GM12878 (cell line): Measurements from ENCODE around the gene EXD1. TPM values are rescaled to one million over a fixed set of nuclear protein-coding genes. Genes with fewer than 3 reads are reported as not detected.
A peak's percentile ranks its signal among the peaks of the same experiment; 100 is the strongest.

Experiments used
- ASH2L ChIP-seq: fragments of 300-600, 200-600 bp; sonication (generic); IDR thresholded peaks from 2 replicates; pipeline ENCODE4 v1.6.1; 2017; ENCODE audit warnings: low read depth, mild to moderate bottlenecking, borderline replicate concordance
- EED ChIP-seq: sonication (generic); IDR thresholded peaks from 2 replicates; pipeline ENCODE4 v1.6.1; 2016; ENCODE audit warnings: antibody characterized with exemption, low read depth
- ESRRA ChIP-seq: IDR thresholded peaks from 2 replicates; pipeline ENCODE4 v1.6.1; 2012; ENCODE audit warnings: mild to moderate bottlenecking, low read length, improper control_type of control experiment
- GATAD2B ChIP-seq: fragments of 450-650 bp; conservative IDR thresholded peaks from 2 replicates; pipeline ENCODE4 v1.6.1; 2017; ENCODE audit warnings: low read depth, mild to moderate bottlenecking, moderate library complexity
- KDM1A ChIP-seq: fragments of 200-600 bp; sonication (generic); IDR thresholded peaks from 2 replicates; pipeline ENCODE4 v1.6.1; 2016; ENCODE audit warnings: borderline replicate concordance
- NR2F1 ChIP-seq: fragments of 450-650 bp; conservative IDR thresholded peaks from 2 replicates; pipeline ENCODE4 v1.6.1; 2017; ENCODE audit warnings: mild to moderate bottlenecking
- RELB ChIP-seq: fragments of 450-650 bp; IDR thresholded peaks from 2 replicates; pipeline ENCODE4 v1.6.1; 2017; ENCODE audit warnings: low read depth, mild to moderate bottlenecking, moderate library complexity
- SMAD1 ChIP-seq: fragments of 450-650 bp; IDR thresholded peaks from 2 replicates; pipeline ENCODE4 v1.6.1; 2018; ENCODE audit warnings: mild to moderate bottlenecking, low read depth; ENCODE audit not compliant: partially characterized antibody
- SMARCA5 ChIP-seq: fragments of 450-650 bp; IDR thresholded peaks from 2 replicates; pipeline ENCODE4 v1.6.1; 2017; ENCODE audit warnings: mild to moderate bottlenecking
- SRF ChIP-seq, 2 experiments: IDR thresholded peaks; 2 replicates each; pipeline ENCODE4 v1.6.1; 2011; ENCODE audit warnings: low read depth in 2 of 2, low read length in 2 of 2, mild to moderate bottlenecking in 1 of 2, moderate library complexity in 1 of 2
- STAT1 ChIP-seq: fragments of 450-650 bp; conservative IDR thresholded peaks from 2 replicates; pipeline ENCODE4 v1.6.1; 2014; ENCODE audit warnings: antibody characterized with exemption, mild to moderate bottlenecking
- TCF12 ChIP-seq: IDR thresholded peaks from 2 replicates; pipeline ENCODE4 v1.6.1; 2011; ENCODE audit warnings: low read depth, mild to moderate bottlenecking, low read length
- TCF3 ChIP-seq: IDR thresholded peaks from 2 replicates; pipeline ENCODE4 v1.6.1; 2012; ENCODE audit warnings: low read depth, mild to moderate bottlenecking, low read length, borderline replicate concordance; ENCODE audit not compliant: insufficient read depth
- ZNF592 ChIP-seq: fragments of 450-650 bp; IDR thresholded peaks from 2 replicates; pipeline ENCODE4 v1.6.1; 2017; ENCODE audit warnings: mild to moderate bottlenecking, moderate library complexity
- ZSCAN29 ChIP-seq: fragments of 450-650 bp; IDR thresholded peaks from 2 replicates; pipeline ENCODE4 v1.6.1; 2017; ENCODE audit warnings: mild to moderate bottlenecking, moderate library complexity
- polyA plus RNA-seq, 11 experiments: library from polyadenylated mRNA; depleted of rRNA in 4 of 11; unstranded in 6 of 11; stranded (reverse) in 5 of 11; fragments of >200 nt; fragmentation: Nextera tagmentation in 4 of 11; fragmentation: Illumina TruSeq in 1 of 11; extraction: Ambion mirVana in 4 of 11; extraction: Trizol in 1 of 11; gene quantifications; 1 replicate in 1 of 11; 2 replicates in 10 of 11; pipeline versions ENCODE4 v1.2.1 to v1.2.3, GENCODE V29; 2011 to 2016; ENCODE audit warnings: inconsistent platforms in 2 of 11, missing spikeins in 2 of 11, low read depth in 1 of 11
- total RNA-seq, 4 experiments: library from RNA; depleted of rRNA in 3 of 4; stranded (reverse); fragments of >200 nt in 3 of 4; fragmentation: Illumina TruSeq in 1 of 4; extraction: Trizol in 1 of 4; gene quantifications; 2 replicates each; pipeline versions ENCODE4 v1.2.1 to v1.2.3, GENCODE V29; 2013 to 2021
- TF ChIP-seq, protein P1 (sequence below): IDR thresholded peaks from 2 replicates; pipeline ENCODE4 v1.6.1; 2011; ENCODE audit warnings: low read depth, mild to moderate bottlenecking, low read length, moderate library complexity, borderline replicate concordance; ENCODE audit errors: extremely low read depth
- TF ChIP-seq, protein P2 (sequence below): IDR thresholded peaks from 2 replicates; pipeline ENCODE4 v1.6.1; 2012; ENCODE audit warnings: low read depth, low read length, improper control_type of control experiment
- TF ChIP-seq, protein P3 (sequence below): IDR thresholded peaks from 2 replicates; pipeline ENCODE4 v1.6.1; 2011; ENCODE audit warnings: borderline replicate concordance, low read depth, mild to moderate bottlenecking, moderate library complexity, low read length; ENCODE audit not compliant: insufficient read depth, poor library complexity, severe bottlenecking
- TF ChIP-seq, protein P4 (sequence below): fragments of 150-350 bp; IDR thresholded peaks from 2 replicates; pipeline ENCODE4 v1.6.1; 2014; ENCODE audit warnings: mild to moderate bottlenecking, low read depth, low read length

Gene EXD1
- total and polyA plus RNA-seq, 10 of the 15 experiments (the other 5 are each of a cell fraction or from before 2014, with no cell fraction given), result 0.19 TPM; not detected in 9

DNA sequence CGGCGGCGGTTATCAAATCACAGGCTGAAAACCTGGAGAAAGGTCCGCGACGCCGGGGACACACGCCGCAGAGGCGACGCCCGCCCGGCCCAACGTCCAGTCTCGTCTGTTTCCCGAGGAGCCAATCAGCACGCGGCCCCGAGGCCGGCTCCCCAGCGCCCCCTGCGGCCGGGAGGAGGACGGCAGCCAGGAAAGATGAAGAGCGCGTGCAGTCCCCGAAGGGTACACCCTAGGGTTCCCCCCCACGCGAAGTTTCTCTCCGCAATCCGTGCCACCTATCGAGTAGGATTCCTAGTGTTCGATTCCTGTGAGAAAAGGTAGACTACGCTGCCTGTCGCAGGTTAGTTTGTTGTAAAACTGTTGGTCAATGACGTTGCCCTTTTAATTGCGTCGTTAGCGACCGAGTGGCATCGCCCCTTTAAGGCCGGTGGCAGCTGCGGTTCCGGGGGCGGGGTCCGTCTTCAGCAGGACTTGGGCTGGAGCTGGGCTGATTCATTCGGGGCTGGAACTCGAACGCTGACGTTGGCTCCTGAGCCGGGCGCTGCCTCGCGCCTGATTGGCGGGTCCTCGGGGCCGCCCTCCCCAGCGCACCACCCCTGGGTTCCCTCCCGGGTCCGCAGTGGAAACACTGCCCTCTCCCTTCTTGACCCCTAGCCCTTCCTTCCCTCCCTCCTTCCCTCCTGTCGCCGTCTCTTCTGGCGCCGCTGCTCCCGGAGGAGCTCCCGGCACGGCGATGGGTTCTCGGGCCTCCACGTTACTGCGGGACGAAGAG is at the start of gene EXD1, which contains the start of gene CHP1 (continued):
- peak; percentile 80 for TF ChIP-seq GATAD2B
- TF ChIP-seq ESRRA, result no peak
- TF ChIP-seq, protein P1, sequence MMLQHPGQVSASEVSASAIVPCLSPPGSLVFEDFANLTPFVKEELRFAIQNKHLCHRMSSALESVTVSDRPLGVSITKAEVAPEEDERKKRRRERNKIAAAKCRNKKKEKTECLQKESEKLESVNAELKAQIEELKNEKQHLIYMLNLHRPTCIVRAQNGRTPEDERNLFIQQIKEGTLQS, result no peak
- no peak; the same call in 1 of the 2 replicates for TF ChIP-seq ZNF592
- peak; percentile 69; the same call in 1 of the 2 replicates for TF ChIP-seq TCF12
- no peak for TF ChIP-seq ZSCAN29
- TF ChIP-seq, protein P2, sequence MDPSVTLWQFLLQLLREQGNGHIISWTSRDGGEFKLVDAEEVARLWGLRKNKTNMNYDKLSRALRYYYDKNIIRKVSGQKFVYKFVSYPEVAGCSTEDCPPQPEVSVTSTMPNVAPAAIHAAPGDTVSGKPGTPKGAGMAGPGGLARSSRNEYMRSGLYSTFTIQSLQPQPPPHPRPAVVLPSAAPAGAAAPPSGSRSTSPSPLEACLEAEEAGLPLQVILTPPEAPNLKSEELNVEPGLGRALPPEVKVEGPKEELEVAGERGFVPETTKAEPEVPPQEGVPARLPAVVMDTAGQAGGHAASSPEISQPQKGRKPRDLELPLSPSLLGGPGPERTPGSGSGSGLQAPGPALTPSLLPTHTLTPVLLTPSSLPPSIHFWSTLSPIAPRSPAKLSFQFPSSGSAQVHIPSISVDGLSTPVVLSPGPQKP, result peak; percentile 53
- TF ChIP-seq ASH2L, result peak; percentile 23; the same call in 1 of the 2 replicates
- TF ChIP-seq, protein P3, sequence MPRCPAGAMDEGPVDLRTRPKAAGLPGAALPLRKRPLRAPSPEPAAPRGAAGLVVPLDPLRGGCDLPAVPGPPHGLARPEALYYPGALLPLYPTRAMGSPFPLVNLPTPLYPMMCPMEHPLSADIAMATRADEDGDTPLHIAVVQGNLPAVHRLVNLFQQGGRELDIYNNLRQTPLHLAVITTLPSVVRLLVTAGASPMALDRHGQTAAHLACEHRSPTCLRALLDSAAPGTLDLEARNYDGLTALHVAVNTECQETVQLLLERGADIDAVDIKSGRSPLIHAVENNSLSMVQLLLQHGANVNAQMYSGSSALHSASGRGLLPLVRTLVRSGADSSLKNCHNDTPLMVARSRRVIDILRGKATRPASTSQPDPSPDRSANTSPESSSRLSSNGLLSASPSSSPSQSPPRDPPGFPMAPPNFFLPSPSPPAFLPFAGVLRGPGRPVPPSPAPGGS, result peak; percentile 42
- peak; percentile 67; the same call in 1 of the 2 replicates for TF ChIP-seq TCF3
- TF ChIP-seq NR2F1, result peak; percentile 89
- TF ChIP-seq KDM1A, result no peak
- peak; percentile 71; the same call in 1 of the 2 replicates for TF ChIP-seq SMARCA5
- TF ChIP-seq SRF (IDR thresholded peaks at IDR 0.05; ENCODE audit: low read depth in 2 of 2, low read length in 2 of 2), result 0 out of 4 replicates have a peak, but pooled peaks of 1 of the 2 experiments have one; percentile 18
- TF ChIP-seq SMAD1, result no peak
- TF ChIP-seq, protein P4, sequence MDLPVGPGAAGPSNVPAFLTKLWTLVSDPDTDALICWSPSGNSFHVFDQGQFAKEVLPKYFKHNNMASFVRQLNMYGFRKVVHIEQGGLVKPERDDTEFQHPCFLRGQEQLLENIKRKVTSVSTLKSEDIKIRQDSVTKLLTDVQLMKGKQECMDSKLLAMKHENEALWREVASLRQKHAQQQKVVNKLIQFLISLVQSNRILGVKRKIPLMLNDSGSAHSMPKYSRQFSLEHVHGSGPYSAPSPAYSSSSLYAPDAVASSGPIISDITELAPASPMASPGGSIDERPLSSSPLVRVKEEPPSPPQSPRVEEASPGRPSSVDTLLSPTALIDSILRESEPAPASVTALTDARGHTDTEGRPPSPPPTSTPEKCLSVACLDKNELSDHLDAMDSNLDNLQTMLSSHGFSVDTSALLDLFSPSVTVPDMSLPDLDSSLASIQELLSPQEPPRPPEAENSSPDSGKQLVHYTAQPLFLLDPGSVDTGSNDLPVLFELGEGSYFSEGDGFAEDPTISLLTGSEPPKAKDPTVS, result no peak
- TF ChIP-seq RELB, result peak; percentile 99
- no peak; the same call in 1 of the 2 replicates for TF ChIP-seq EED
- TF ChIP-seq STAT1, result no peak
